Neural crest cell (in vitro differentiated cells): ENCODE results near the gene RABEP2. TPM values are rescaled to one million over a fixed set of nuclear protein-coding genes. Genes with fewer than 3 reads are reported as not detected.
A peak's percentile ranks its signal among the peaks of the same experiment; 100 is the strongest.

Experiments
- DNase-seq: peaks from one replicate; pipeline ENCODE4 v3.0.0; 2021; ENCODE audit warnings: low read depth, mixed read lengths, low spot score
- H3K27ac Mint-ChIP-seq: one replicate; pipeline ENCODE4 v1.8.0; 2021; ENCODE audit warnings: mild to moderate bottlenecking, mixed read lengths; ENCODE audit not compliant: unreplicated experiment
- H3K27me3 Mint-ChIP-seq: 2 replicates; pipeline ENCODE4 v1.8.0; 2021; ENCODE audit warnings: low read depth, mild to moderate bottlenecking, mixed read lengths
- H3K36me3 Mint-ChIP-seq: 2 replicates; pipeline ENCODE4 v1.8.0; 2021; ENCODE audit warnings: low read depth, mild to moderate bottlenecking, mixed read lengths
- H3K4me1 Mint-ChIP-seq: 2 replicates; pipeline ENCODE4 v1.8.0; 2021; ENCODE audit warnings: mixed read lengths
- H3K4me3 Mint-ChIP-seq: one replicate; pipeline ENCODE4 v1.8.0; 2021; ENCODE audit warnings: mild to moderate bottlenecking, mixed read lengths
- H3K9me3 Mint-ChIP-seq: 2 replicates; pipeline ENCODE4 v1.8.0; 2021; ENCODE audit warnings: mixed read lengths
- total RNA-seq: library from RNA; stranded (reverse); gene quantifications from 2 replicates; pipeline ENCODE4 v1.2.1, GENCODE V29; 2021
- TF ChIP-seq, protein P1 (sequence below): fragments of 200-600 bp; sonication (generic); conservative IDR thresholded peaks from 2 replicates; pipeline ENCODE4 v1.5.0; 2021; ENCODE audit warnings: antibody characterized with exemption, mild to moderate bottlenecking

Gene RABEP2
- total RNA-seq, 1 donor from 2014 or later = 20.2 TPM

- Mint-ChIP-seq H3K27me3 (no peaks in the 10 kb centered on the region), H3K4me1 (no peaks in the 10 kb centered on the region), H3K36me3 (no peaks in the 10 kb centered on the region), H3K27ac (no peak overlapping the region), H3K9me3 (no peaks in the 10 kb centered on the region), H3K4me3 (no peak overlapping the region)
- TF ChIP-seq, protein P1, sequence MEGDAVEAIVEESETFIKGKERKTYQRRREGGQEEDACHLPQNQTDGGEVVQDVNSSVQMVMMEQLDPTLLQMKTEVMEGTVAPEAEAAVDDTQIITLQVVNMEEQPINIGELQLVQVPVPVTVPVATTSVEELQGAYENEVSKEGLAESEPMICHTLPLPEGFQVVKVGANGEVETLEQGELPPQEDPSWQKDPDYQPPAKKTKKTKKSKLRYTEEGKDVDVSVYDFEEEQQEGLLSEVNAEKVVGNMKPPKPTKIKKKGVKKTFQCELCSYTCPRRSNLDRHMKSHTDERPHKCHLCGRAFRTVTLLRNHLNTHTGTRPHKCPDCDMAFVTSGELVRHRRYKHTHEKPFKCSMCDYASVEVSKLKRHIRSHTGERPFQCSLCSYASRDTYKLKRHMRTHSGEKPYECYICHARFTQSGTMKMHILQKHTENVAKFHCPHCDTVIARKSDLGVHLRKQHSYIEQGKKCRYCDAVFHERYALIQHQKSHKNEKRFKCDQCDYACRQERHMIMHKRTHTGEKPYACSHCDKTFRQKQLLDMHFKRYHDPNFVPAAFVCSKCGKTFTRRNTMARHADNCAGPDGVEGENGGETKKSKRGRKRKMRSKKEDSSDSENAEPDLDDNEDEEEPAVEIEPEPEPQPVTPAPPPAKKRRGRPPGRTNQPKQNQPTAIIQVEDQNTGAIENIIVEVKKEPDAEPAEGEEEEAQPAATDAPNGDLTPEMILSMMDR = no peak
- no peak for DNase-seq
Observed at GRCh38 chr16:28904828-28905227, 20.2 kb downstream of the RABEP2 start.

GRCh38 chr16:28904363-28904762 is 20.7 kb downstream of the RABEP2 start:
- TF ChIP-seq, protein P1 = no peak
- H3K27ac Mint-ChIP-seq = peak overlapping the region; percentile 50

GRCh38 chr16:28903344-28904042 is 21.5 kb downstream of the RABEP2 start:
- H3K27me3 Mint-ChIP-seq = no peaks in the 10 kb centered on the region

More at GRCh38 chr16:28904363-28904762, 20.7 kb downstream of the RABEP2 start:
- no peak overlapping the region for H3K4me3 Mint-ChIP-seq
- no peaks in the 10 kb centered on the region for H3K9me3 Mint-ChIP-seq
- DNase-seq = no peak
- no peaks in the 10 kb centered on the region for H3K4me1 Mint-ChIP-seq
- no peaks in the 10 kb centered on the region for H3K27me3 Mint-ChIP-seq
- no peaks in the 10 kb centered on the region for H3K36me3 Mint-ChIP-seq

GRCh38 chr16:28902909-28903308 is 22.1 kb downstream of the RABEP2 start:
- no peak overlapping the region for H3K27ac Mint-ChIP-seq
- H3K36me3 Mint-ChIP-seq = no peaks in the 10 kb centered on the region
- H3K9me3 Mint-ChIP-seq = no peaks in the 10 kb centered on the region
- no peak for DNase-seq
- no peaks in the 10 kb centered on the region for H3K4me1 Mint-ChIP-seq
- H3K4me3 Mint-ChIP-seq = no peak overlapping the region
- TF ChIP-seq, protein P1 = no peak
- no peaks in the 10 kb centered on the region for H3K27me3 Mint-ChIP-seq

More at GRCh38 chr16:28903344-28904042, 21.5 kb downstream of the RABEP2 start:
- DNase-seq = no peak
- no peaks in the 10 kb centered on the region for H3K4me1 Mint-ChIP-seq
- H3K4me3 Mint-ChIP-seq = no peak overlapping the region
- TF ChIP-seq, protein P1 = no peak
- no peak overlapping the region for H3K27ac Mint-ChIP-seq
- no peaks in the 10 kb centered on the region for H3K9me3 Mint-ChIP-seq
- H3K36me3 Mint-ChIP-seq = no peaks in the 10 kb centered on the region

DNA sequence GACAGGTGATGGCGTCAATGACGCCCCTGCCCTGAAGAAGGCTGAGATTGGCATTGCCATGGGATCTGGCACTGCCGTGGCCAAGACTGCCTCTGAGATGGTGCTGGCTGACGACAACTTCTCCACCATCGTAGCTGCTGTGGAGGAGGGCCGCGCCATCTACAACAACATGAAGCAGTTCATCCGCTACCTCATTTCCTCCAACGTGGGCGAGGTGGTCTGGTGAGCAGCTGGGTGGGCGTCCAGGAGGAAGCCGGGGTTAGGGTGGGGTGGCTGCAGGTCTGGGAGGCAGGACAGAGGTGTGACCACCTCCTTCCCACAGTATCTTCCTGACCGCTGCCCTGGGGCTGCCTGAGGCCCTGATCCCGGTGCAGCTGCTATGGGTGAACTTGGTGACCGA is 23.2 kb downstream of the RABEP2 start:
- TF ChIP-seq, protein P1 = no peak
- Mint-ChIP-seq H3K27me3 (no peaks in the 10 kb centered on the region), H3K9me3 (no peaks in the 10 kb centered on the region)

More for the DNA sequence above, 23.2 kb downstream of the RABEP2 start:
- Mint-ChIP-seq H3K27ac (no peak overlapping the region), H3K36me3 (no peaks in the 10 kb centered on the region), H3K4me3 (no peak overlapping the region), H3K4me1 (no peaks in the 10 kb centered on the region)
- no peak for DNase-seq
